GM23338 (cell line): Measurements from ENCODE around the gene GYPC. TPM values are rescaled to one million over a fixed set of nuclear protein-coding genes. Genes with fewer than 3 reads are reported as not detected.

Experiments
- EZH2 ChIP-seq: fragments of 200-600 bp; sonication (generic); IDR thresholded peaks from one replicate; pipeline ENCODE4 v1.8.0; 2017; ENCODE audit warnings: antibody characterized with exemption, mild to moderate bottlenecking, low read depth; ENCODE audit not compliant: unreplicated experiment
- NANOG ChIP-seq: IDR thresholded peaks from 2 replicates; pipeline ENCODE4 v1.6.1; 2016; ENCODE audit warnings: antibody characterized with exemption, borderline replicate concordance
- POLR2AphosphoS5 ChIP-seq: IDR thresholded peaks from 2 replicates; pipeline ENCODE4 v1.6.1; 2016; ENCODE audit warnings: antibody characterized with exemption, low read depth
- STAT1 ChIP-seq: IDR thresholded peaks from one replicate; pipeline ENCODE4 v1.6.1; 2016; ENCODE audit warnings: antibody characterized with exemption; ENCODE audit not compliant: unreplicated experiment
- polyA plus RNA-seq: library from polyadenylated mRNA; unstranded; fragments of >200 nt; fragmentation: Nextera tagmentation; extraction: Ambion mirVana; gene quantifications from 2 replicates; pipeline ENCODE4 v1.2.1, GENCODE V29; 2016
- total RNA-seq: library from RNA; depleted of rRNA; stranded (reverse); fragments of >200 nt; shearing (Covaris generic); gene quantifications from 2 replicates; pipeline ENCODE4 v1.2.3, GENCODE V29; 2014
- TF ChIP-seq, protein P1 (sequence below): fragments of 250-450 bp; sonication (Bioruptor Pico); IDR thresholded peaks from 2 replicates; pipeline ENCODE4 v1.5.0; 2020; ENCODE audit warnings: mild to moderate bottlenecking, moderate library complexity
- TF ChIP-seq, protein P2 (sequence below), 2 experiments: fragments of 200-600 bp in 1 of 2; sonication (generic) in 1 of 2; conservative IDR thresholded peaks; 2 replicates each; pipeline versions ENCODE4 v1.5.1 to v1.6.1; 2016 to 2017; ENCODE audit warnings: antibody characterized with exemption in 2 of 2, low read depth in 2 of 2, mild to moderate bottlenecking in 2 of 2, moderate library complexity in 1 of 2
- TF ChIP-seq, protein P3 (sequence below): IDR thresholded peaks from one replicate; pipeline ENCODE4 v1.6.1; 2018; ENCODE audit warnings: antibody characterized with exemption; ENCODE audit not compliant: unreplicated experiment

Gene GYPC
- total and polyA plus RNA-seq, 2 experiments from 2014 or later: 19.6 to 29.7 TPM

DNA sequence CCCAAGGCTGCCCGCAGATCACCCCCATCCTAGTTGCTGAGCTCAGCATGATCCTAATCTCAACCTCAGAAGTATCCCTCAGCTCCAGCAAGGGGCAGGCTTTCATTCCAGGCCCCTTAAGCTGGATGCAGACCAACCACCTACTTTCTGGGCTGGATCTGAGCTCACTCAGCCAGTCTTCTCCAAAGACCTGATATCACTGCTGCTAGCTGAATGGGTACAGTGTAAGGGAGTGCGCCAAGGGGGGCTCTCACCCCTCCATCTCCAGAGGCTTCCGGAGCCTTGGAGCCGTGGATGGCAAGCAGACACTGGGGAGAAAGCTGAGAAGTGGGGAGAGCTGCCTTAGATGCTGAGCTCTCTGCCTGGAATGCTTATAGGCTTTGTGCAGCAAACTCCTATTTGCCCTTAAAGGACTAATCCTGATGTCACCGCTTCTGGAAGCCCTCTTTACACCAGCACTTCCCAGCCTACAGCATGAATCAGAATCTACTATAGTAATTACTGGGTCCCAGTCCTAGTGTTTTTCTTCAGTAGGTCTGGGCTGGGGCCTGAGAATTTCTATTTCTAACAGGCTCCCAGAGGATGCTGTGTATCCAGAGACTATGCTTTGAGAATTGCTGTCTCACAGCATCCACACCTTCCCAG is 31.0 kb downstream of the GYPC start (continued):
- TF ChIP-seq, protein P1, sequence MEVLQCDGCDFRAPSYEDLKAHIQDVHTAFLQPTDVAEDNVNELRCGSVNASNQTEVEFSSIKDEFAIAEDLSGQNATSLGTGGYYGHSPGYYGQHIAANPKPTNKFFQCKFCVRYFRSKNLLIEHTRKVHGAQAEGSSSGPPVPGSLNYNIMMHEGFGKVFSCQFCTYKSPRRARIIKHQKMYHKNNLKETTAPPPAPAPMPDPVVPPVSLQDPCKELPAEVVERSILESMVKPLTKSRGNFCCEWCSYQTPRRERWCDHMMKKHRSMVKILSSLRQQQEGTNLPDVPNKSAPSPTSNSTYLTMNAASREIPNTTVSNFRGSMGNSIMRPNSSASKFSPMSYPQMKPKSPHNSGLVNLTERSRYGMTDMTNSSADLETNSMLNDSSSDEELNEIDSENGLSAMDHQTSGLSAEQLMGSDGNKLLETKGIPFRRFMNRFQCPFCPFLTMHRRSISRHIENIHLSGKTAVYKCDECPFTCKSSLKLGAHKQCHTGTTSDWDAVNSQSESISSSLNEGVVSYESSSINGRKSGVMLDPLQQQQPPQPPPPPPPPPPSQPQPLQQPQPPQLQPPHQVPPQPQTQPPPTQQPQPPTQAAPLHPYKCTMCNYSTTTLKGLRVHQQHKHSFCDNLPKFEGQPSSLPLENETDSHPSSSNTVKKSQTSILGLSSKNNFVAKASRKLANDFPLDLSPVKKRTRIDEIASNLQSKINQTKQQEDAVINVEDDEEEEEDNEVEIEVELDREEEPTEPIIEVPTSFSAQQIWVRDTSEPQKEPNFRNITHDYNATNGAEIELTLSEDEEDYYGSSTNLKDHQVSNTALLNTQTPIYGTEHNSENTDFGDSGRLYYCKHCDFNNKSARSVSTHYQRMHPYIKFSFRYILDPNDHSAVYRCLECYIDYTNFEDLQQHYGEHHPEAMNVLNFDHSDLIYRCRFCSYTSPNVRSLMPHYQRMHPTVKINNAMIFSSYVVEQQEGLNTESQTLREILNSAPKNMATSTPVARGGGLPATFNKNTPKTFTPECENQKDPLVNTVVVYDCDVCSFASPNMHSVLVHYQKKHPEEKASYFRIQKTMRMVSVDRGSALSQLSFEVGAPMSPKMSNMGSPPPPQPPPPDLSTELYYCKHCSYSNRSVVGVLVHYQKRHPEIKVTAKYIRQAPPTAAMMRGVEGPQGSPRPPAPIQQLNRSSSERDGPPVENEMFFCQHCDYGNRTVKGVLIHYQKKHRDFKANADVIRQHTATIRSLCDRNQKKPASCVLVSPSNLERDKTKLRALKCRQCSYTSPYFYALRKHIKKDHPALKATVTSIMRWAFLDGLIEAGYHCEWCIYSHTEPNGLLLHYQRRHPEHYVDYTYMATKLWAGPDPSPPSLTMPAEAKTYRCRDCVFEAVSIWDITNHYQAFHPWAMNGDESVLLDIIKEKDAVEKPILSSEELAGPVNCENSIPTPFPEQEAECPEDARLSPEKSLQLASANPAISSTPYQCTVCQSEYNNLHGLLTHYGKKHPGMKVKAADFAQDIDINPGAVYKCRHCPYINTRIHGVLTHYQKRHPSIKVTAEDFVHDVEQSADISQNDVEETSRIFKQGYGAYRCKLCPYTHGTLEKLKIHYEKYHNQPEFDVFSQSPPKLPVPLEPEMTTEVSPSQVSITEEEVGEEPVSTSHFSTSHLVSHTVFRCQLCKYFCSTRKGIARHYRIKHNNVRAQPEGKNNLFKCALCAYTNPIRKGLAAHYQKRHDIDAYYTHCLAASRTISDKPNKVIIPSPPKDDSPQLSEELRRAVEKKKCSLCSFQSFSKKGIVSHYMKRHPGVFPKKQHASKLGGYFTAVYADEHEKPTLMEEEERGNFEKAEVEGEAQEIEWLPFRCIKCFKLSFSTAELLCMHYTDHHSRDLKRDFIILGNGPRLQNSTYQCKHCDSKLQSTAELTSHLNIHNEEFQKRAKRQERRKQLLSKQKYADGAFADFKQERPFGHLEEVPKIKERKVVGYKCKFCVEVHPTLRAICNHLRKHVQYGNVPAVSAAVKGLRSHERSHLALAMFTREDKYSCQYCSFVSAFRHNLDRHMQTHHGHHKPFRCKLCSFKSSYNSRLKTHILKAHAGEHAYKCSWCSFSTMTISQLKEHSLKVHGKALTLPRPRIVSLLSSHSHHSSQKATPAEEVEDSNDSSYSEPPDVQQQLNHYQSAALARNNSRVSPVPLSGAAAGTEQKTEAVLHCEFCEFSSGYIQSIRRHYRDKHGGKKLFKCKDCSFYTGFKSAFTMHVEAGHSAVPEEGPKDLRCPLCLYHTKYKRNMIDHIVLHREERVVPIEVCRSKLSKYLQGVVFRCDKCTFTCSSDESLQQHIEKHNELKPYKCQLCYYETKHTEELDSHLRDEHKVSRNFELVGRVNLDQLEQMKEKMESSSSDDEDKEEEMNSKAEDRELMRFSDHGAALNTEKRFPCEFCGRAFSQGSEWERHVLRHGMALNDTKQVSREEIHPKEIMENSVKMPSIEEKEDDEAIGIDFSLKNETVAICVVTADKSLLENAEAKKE: no peak
- TF ChIP-seq, protein P2, sequence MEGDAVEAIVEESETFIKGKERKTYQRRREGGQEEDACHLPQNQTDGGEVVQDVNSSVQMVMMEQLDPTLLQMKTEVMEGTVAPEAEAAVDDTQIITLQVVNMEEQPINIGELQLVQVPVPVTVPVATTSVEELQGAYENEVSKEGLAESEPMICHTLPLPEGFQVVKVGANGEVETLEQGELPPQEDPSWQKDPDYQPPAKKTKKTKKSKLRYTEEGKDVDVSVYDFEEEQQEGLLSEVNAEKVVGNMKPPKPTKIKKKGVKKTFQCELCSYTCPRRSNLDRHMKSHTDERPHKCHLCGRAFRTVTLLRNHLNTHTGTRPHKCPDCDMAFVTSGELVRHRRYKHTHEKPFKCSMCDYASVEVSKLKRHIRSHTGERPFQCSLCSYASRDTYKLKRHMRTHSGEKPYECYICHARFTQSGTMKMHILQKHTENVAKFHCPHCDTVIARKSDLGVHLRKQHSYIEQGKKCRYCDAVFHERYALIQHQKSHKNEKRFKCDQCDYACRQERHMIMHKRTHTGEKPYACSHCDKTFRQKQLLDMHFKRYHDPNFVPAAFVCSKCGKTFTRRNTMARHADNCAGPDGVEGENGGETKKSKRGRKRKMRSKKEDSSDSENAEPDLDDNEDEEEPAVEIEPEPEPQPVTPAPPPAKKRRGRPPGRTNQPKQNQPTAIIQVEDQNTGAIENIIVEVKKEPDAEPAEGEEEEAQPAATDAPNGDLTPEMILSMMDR (conservative IDR thresholded peaks at IDR 0.05; ENCODE audit: low read depth in 2 of 2): no peak
- TF ChIP-seq POLR2AphosphoS5: no peak
- no peak for TF ChIP-seq NANOG
- TF ChIP-seq, protein P3, sequence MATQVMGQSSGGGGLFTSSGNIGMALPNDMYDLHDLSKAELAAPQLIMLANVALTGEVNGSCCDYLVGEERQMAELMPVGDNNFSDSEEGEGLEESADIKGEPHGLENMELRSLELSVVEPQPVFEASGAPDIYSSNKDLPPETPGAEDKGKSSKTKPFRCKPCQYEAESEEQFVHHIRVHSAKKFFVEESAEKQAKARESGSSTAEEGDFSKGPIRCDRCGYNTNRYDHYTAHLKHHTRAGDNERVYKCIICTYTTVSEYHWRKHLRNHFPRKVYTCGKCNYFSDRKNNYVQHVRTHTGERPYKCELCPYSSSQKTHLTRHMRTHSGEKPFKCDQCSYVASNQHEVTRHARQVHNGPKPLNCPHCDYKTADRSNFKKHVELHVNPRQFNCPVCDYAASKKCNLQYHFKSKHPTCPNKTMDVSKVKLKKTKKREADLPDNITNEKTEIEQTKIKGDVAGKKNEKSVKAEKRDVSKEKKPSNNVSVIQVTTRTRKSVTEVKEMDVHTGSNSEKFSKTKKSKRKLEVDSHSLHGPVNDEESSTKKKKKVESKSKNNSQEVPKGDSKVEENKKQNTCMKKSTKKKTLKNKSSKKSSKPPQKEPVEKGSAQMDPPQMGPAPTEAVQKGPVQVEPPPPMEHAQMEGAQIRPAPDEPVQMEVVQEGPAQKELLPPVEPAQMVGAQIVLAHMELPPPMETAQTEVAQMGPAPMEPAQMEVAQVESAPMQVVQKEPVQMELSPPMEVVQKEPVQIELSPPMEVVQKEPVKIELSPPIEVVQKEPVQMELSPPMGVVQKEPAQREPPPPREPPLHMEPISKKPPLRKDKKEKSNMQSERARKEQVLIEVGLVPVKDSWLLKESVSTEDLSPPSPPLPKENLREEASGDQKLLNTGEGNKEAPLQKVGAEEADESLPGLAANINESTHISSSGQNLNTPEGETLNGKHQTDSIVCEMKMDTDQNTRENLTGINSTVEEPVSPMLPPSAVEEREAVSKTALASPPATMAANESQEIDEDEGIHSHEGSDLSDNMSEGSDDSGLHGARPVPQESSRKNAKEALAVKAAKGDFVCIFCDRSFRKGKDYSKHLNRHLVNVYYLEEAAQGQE: no peak
- TF ChIP-seq STAT1: no peak
- no peak for TF ChIP-seq EZH2
